T-helper 9 cell (primary cell): ENCODE results near the gene CIPC.

Source experiments
- DNase-seq: peaks from one replicate; pipeline ENCODE4 v3.0.0-alpha.2; 2020

Gene CIPC

DNA sequence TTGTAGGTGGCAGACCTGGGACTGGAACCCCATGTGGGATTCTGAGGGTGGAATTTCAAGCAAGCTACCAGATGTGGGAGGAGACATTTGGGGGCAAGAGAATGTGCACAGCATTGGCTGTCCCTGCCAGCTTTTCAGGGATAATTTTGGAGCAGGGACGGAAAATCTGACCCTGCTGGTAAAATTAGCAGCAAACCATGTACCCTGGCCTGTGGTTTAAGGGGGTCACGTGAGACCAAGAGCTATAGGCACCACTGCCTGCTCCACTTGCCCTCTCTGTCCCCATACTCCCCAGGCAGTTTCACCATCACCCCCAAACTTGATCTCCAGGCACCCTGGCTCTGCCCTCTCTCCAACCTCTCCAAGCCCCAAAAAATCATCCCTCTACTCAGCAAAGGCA, 57.0 kb downstream of the CIPC start:
- no peak for DNase-seq

- no peak for DNase-seq
Observed at GRCh38 chr14:77157740-77158139, 59.7 kb downstream of the CIPC start.

GRCh38 chr14:77158175-77158881, 60.3 kb downstream of the CIPC start:
- DNase-seq, result no peak

- no peak for DNase-seq
Observed at GRCh38 chr14:77158882-77159255, 60.8 kb downstream of the CIPC start.

DNA sequence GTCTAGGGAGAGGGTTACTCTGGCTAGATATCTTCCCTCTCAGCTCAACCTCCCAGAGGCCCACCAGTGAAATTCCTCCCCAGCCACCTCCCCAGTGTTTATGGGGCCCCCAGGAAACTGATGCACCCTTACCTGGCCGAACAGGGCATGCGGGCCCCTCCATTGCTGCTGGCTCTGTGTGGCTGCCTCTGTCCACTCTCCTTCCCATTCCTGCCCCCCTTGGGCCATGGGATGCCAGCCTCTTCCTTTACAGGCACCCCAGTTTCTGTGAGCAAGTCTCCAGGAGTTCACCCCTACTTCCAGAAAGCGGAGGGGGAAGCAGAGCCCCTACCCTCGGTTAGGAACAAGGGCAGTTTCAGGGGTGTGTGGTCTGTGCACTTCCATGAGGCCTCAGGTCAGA, 63.0 kb downstream of the CIPC start:
- no peak for DNase-seq
